ENCODE results near the gene SOHLH1.

- TF ChIP-seq CTCF (IDR thresholded peaks at IDR 0.05) (no peak), POLR2A (IDR thresholded peaks at IDR 0.05) (no peak)
Measured at GRCh38 chr9:135708164-135708563, 8.9 kb upstream of the SOHLH1 start.
